DMS53 treated with DMSO at 0.1 percent for 48 hours (cell line): ENCODE measurements around the gene ZNF616.
"Not testable (repeated sequence)": the region's sequence is repeated elsewhere in the genome, so short reads cannot be mapped to it uniquely, and the experiment has no call there.

Experiments
- DNase-seq: peaks from one replicate; lab custom pipeline; 2025; ENCODE audit not compliant: unreplicated experiment; lab: John Stamatoyannopoulos, UW

ZNF616 gene

GRCh38 chr19:52110780-52111179 lies 29.0 kb downstream of the ZNF616 start:
- DNase-seq: no peak

- no peak for DNase-seq
These were observed 37.0 kb downstream of the ZNF616 start for GRCh38 chr19:52102782-52103181.

- no peak for DNase-seq
These were observed 37.7 kb downstream of the ZNF616 start for GRCh38 chr19:52101866-52102562.

- peak; percentile 29 for DNase-seq
These were observed 40.1 kb downstream of the ZNF616 start for GRCh38 chr19:52099497-52100138.

GRCh38 chr19:52096416-52096815 lies 43.3 kb downstream of the ZNF616 start:
- not testable (repeated sequence) for DNase-seq

GRCh38 chr19:52095172-52096014 lies 44.3 kb downstream of the ZNF616 start, which contains the start of gene ZNF841:
TSS of gene ZNF841 (minus strand) at chr19:52095765. CDS start at chr19:52084801, 10,964 bp downstream.
- DNase-seq: peak; percentile 90

GRCh38 chr19:52094526-52095130 lies 45.1 kb downstream of the ZNF616 start:
- no peak for DNase-seq

GRCh38 chr19:52086481-52086880 lies 53.3 kb downstream of the ZNF616 start:
- no peak for DNase-seq

GRCh38 chr19:52070496-52070895 lies 69.2 kb downstream of the ZNF616 start:
- no peak for DNase-seq

GRCh38 chr19:52069653-52070052 lies 70.1 kb downstream of the ZNF616 start:
- no peak for DNase-seq

- no peak for DNase-seq
These were observed 73.4 kb downstream of the ZNF616 start for GRCh38 chr19:52066258-52066863.

GRCh38 chr19:52065399-52065798 lies 74.3 kb downstream of the ZNF616 start:
- DNase-seq: no peak
